ENCODE measurements around the gene CAMLG.

CAMLG gene

DNA sequence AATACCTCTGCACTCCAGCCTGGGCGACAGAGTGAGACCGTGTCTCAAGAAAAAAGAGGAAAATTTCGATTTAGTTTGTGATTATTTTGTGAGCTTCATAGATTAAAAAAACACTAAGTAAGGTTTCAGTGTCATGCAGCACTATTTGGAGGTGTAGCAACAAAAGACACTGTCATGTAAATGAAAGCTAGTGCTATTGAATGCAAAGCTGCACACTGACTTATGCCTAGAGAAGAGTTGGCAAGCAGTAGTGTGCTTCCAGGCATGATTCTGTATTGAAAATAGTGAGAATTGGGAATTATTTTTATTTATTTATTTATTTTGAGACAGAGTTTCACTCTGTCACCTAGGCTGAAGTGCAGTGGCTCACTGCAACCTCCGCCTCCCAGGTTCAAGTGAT lies 54.8 kb downstream of the CAMLG start:
- TF ChIP-seq ZNF394 (tag by site-specific recombination; IDR thresholded peaks at IDR 0.05; ENCODE audit: borderline replicate concordance) = no peak
- no peak for TF ChIP-seq ZNF221 (tag by site-specific recombination; IDR thresholded peaks at IDR 0.05; ENCODE audit: borderline replicate concordance)
- TF ChIP-seq, protein P1, sequence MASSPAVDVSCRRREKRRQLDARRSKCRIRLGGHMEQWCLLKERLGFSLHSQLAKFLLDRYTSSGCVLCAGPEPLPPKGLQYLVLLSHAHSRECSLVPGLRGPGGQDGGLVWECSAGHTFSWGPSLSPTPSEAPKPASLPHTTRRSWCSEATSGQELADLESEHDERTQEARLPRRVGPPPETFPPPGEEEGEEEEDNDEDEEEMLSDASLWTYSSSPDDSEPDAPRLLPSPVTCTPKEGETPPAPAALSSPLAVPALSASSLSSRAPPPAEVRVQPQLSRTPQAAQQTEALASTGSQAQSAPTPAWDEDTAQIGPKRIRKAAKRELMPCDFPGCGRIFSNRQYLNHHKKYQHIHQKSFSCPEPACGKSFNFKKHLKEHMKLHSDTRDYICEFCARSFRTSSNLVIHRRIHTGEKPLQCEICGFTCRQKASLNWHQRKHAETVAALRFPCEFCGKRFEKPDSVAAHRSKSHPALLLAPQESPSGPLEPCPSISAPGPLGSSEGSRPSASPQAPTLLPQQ (tag by site-specific recombination; IDR thresholded peaks at IDR 0.05) = no peak
- no peak for TF ChIP-seq ZNF501 (tag by site-specific recombination; IDR thresholded peaks at IDR 0.05)
- TF ChIP-seq ZNF548 (tag by site-specific recombination; IDR thresholded peaks at IDR 0.05) = no peak
- TF ChIP-seq, protein P2, sequence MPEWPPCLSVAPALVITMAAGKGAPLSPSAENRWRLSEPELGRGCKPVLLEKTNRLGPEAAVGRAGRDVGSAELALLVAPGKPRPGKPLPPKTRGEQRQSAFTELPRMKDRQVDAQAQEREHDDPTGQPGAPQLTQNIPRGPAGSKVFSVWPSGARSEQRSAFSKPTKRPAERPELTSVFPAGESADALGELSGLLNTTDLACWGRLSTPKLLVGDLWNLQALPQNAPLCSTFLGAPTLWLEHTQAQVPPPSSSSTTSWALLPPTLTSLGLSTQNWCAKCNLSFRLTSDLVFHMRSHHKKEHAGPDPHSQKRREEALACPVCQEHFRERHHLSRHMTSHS (tag by site-specific recombination; IDR thresholded peaks at IDR 0.05) = no peak
- TF ChIP-seq ZNF133 (tag by site-specific recombination; IDR thresholded peaks at IDR 0.05) = no peak
- TF ChIP-seq ZNF660 (tag by site-specific recombination; IDR thresholded peaks at IDR 0.05) = no peak
- TF ChIP-seq ZBTB8A (tag by site-specific recombination; IDR thresholded peaks at IDR 0.05) = no peak
- TF ChIP-seq, protein P3, sequence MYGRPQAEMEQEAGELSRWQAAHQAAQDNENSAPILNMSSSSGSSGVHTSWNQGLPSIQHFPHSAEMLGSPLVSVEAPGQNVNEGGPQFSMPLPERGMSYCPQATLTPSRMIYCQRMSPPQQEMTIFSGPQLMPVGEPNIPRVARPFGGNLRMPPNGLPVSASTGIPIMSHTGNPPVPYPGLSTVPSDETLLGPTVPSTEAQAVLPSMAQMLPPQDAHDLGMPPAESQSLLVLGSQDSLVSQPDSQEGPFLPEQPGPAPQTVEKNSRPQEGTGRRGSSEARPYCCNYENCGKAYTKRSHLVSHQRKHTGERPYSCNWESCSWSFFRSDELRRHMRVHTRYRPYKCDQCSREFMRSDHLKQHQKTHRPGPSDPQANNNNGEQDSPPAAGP (tag by site-specific recombination; IDR thresholded peaks at IDR 0.05) = no peak
- no peak for TF ChIP-seq ZNF677 (tag by site-specific recombination; IDR thresholded peaks at IDR 0.05)
- no peak for TF ChIP-seq GLI4 (tag by site-specific recombination; IDR thresholded peaks at IDR 0.05)
- H3K36me3 ChIP-seq (ENCODE audit: control insufficient read depth in 2 of 2, insufficient read depth in 1 of 2, low read length in 2 of 2) = peaks cover 94 to 96% of the 10 kb centered on the region in 2 experiments
- CTCF ChIA-PET = no interaction called here
- H3K4me3 ChIP-seq (ENCODE audit: low read depth, low read length) = no peak overlapping the region
- H3K9me3 ChIP-seq (ENCODE audit: control insufficient read depth, insufficient read depth, low read depth, low read length) = no peaks in the 10 kb centered on the region
- POLR2A ChIA-PET = interaction anchor here (0.6 kb wide), 1 partner anchor 619 kb away, joined by 4 read pairs; no protein-coding TSS in a partner anchor
- H3K4me1 ChIP-seq (ENCODE audit: control insufficient read depth, insufficient read depth, low read length) = no peaks in the 10 kb centered on the region
- no peak overlapping the region for H3K27ac ChIP-seq (ENCODE audit: extremely low read depth, low read depth, low read length)

DNA sequence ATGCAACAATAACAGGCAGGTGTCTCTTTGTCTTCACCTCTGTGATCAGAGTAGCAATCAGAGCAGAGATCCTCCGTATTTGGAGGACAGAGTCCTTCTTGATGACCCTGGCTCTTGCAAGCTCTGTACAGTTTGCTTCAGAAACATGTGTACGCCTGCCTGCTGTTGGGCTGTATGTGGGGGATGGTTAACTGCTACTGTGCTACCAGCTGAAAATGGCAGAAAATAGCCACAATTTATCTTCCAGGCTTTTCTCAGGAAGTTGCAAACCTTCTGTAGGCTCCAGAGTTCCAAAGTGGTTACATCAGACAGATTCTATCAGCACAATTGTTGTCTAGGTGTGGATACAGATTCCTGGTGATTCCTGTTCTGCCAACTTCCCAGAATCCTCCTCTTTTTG lies 55.7 kb downstream of the CAMLG start:
- Histone ChIP-seq H3K9me3 (ENCODE audit: control insufficient read depth, insufficient read depth, low read depth, low read length) (no peaks in the 10 kb centered on the region), H3K36me3 (ENCODE audit: control insufficient read depth in 2 of 2, insufficient read depth in 1 of 2, low read length in 2 of 2) (peaks cover 93 to 94% of the 10 kb centered on the region in 2 experiments), H3K27ac (ENCODE audit: extremely low read depth, low read depth, low read length) (no peak overlapping the region), H3K4me1 (ENCODE audit: control insufficient read depth, insufficient read depth, low read length) (no peaks in the 10 kb centered on the region), H3K4me3 (ENCODE audit: low read depth, low read length) (no peak overlapping the region)
- ChIA-PET CTCF (interaction anchor here (0.6 kb wide), 2 partner anchors 607 to 1169 kb away, joined by 3 read pairs; no protein-coding TSS in a partner anchor), POLR2A (no interaction called here)
- TF ChIP-seq ZNF660 (tag by site-specific recombination; IDR thresholded peaks at IDR 0.05) = no peak
- no peak for TF ChIP-seq ZNF664 (tag by site-specific recombination; IDR thresholded peaks at IDR 0.05)
- TF ChIP-seq, protein P4, sequence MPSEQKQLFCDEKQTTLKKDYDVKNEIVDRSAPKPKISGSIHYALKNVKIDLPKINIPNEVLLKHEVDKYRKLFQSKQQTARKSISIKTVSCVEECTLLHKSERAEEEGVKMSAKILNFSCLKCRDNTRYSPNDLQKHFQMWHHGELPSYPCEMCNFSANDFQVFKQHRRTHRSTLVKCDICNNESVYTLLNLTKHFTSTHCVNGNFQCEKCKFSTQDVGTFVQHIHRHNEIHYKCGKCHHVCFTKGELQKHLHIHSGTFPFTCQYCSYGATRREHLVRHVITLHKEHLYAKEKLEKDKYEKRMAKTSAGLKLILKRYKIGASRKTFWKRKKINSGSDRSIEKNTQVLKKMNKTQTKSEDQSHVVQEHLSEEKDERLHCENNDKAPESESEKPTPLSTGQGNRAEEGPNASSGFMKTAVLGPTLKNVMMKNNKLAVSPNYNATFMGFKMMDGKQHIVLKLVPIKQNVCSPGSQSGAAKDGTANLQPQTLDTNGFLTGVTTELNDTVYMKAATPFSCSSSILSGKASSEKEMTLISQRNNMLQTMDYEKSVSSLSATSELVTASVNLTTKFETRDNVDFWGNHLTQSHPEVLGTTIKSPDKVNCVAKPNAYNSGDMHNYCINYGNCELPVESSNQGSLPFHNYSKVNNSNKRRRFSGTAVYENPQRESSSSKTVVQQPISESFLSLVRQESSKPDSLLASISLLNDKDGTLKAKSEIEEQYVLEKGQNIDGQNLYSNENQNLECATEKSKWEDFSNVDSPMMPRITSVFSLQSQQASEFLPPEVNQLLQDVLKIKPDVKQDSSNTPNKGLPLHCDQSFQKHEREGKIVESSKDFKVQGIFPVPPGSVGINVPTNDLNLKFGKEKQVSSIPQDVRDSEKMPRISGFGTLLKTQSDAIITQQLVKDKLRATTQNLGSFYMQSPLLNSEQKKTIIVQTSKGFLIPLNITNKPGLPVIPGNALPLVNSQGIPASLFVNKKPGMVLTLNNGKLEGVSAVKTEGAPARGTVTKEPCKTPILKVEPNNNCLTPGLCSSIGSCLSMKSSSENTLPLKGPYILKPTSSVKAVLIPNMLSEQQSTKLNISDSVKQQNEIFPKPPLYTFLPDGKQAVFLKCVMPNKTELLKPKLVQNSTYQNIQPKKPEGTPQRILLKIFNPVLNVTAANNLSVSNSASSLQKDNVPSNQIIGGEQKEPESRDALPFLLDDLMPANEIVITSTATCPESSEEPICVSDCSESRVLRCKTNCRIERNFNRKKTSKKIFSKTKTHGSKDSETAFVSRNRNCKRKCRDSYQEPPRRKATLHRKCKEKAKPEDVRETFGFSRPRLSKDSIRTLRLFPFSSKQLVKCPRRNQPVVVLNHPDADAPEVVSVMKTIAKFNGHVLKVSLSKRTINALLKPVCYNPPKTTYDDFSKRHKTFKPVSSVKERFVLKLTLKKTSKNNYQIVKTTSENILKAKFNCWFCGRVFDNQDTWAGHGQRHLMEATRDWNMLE (tag by site-specific recombination; conservative IDR thresholded peaks at IDR 0.05; ENCODE audit: low read depth) = no peak
- TF ChIP-seq YY2 (tag by site-specific recombination; IDR thresholded peaks at IDR 0.05) = no peak
- TF ChIP-seq, protein P5, sequence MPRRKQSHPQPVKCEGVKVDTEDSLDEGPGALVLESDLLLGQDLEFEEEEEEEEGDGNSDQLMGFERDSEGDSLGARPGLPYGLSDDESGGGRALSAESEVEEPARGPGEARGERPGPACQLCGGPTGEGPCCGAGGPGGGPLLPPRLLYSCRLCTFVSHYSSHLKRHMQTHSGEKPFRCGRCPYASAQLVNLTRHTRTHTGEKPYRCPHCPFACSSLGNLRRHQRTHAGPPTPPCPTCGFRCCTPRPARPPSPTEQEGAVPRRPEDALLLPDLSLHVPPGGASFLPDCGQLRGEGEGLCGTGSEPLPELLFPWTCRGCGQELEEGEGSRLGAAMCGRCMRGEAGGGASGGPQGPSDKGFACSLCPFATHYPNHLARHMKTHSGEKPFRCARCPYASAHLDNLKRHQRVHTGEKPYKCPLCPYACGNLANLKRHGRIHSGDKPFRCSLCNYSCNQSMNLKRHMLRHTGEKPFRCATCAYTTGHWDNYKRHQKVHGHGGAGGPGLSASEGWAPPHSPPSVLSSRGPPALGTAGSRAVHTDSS (tag by site-specific recombination; IDR thresholded peaks at IDR 0.05) = no peak
- TF ChIP-seq ZNF155 (tag by site-specific recombination; IDR thresholded peaks at IDR 0.05) = no peak
- no peak for TF ChIP-seq ZBTB8A (tag by site-specific recombination; IDR thresholded peaks at IDR 0.05)
- no peak for TF ChIP-seq ZNF311 (tag by site-specific recombination; IDR thresholded peaks at IDR 0.05; ENCODE audit: borderline replicate concordance)
- no peak for TF ChIP-seq ZNF560 (tag by site-specific recombination; IDR thresholded peaks at IDR 0.05; ENCODE audit: borderline replicate concordance)
- TF ChIP-seq SP7 (tag by site-specific recombination; IDR thresholded peaks at IDR 0.05) = no peak
- no peak for TF ChIP-seq ZNF830 (tag by site-specific recombination; IDR thresholded peaks at IDR 0.05; ENCODE audit: low read depth)
- TF ChIP-seq PRDM1 (tag by site-specific recombination; IDR thresholded peaks at IDR 0.05) = no peak
